Kidney (tissue), 14 donors: ENCODE data around the gene SPEF1. TPM values are rescaled to one million over a fixed set of nuclear protein-coding genes. Genes with fewer than 3 reads are reported as not detected.

Experiments used
- DNase-seq, 5 donors: peaks; one replicate each; pipeline ENCODE4 v3.0.0-alpha.2; 2013 to 2020
- FAIRE-seq: peaks from 2 replicates; lab custom pipeline; 2012; peaks lifted over from hg19 to GRCh38; lab: Jason Lieb, UNC
- H3K27ac ChIP-seq, 2 donors: one replicate each; pipeline ENCODE4 v1.7.0; 2013; ENCODE audit warnings: low read depth in 2 of 2, low read length in 2 of 2, inconsistent platforms in 1 of 2
- H3K27me3 ChIP-seq: one replicate; pipeline ENCODE4 v1.7.1; 2013; ENCODE audit warnings: low read length, inconsistent platforms; ENCODE audit not compliant: control insufficient read depth, insufficient read depth
- H3K36me3 ChIP-seq, 3 donors: one replicate each; pipeline versions ENCODE4 v1.7.0 to v1.7.1; 2013; ENCODE audit warnings: low read length in 3 of 3, control low read depth in 1 of 3, inconsistent platforms in 1 of 3; ENCODE audit not compliant: insufficient read depth in 3 of 3, control insufficient read depth in 2 of 3
- H3K4me1 ChIP-seq, 3 donors: one replicate each; pipeline versions ENCODE4 v1.7.0 to v1.7.1; 2013; ENCODE audit warnings: low read length in 3 of 3, inconsistent platforms in 1 of 3, low read depth in 1 of 3; ENCODE audit not compliant: control insufficient read depth in 2 of 3, insufficient read depth in 2 of 3
- H3K4me3 ChIP-seq, 3 donors: one replicate each; pipeline versions ENCODE4 v1.7.0 to v1.8.1; 2013; ENCODE audit warnings: low read length in 3 of 3, control low read depth in 1 of 3, inconsistent platforms in 1 of 3
- H3K9ac ChIP-seq, 3 donors: one replicate each; pipeline versions ENCODE4 v1.7.0 to v1.7.1; 2013; ENCODE audit warnings: low read length in 3 of 3, control low read depth in 1 of 3, inconsistent platforms in 1 of 3
- H3K9me3 ChIP-seq, 3 donors: one replicate each; pipeline versions ENCODE4 v1.7.0 to v1.7.1; 2013; ENCODE audit warnings: low read length in 3 of 3, control low read depth in 1 of 3, inconsistent platforms in 1 of 3; ENCODE audit not compliant: control insufficient read depth in 2 of 3, insufficient read depth in 1 of 3
- CTCF ChIP-seq: IDR thresholded peaks from 3 replicates; pipeline ENCODE4 v1.5.1; 2012; ENCODE audit warnings: mild to moderate bottlenecking, moderate library complexity, borderline replicate concordance; ENCODE audit not compliant: insufficient read depth; ENCODE audit errors: extremely low read depth
- intact Hi-C: fragments of 100-400 bp; cut with DNase I; formaldehyde crosslinking; loops from one replicate; pipeline ENCODE4 v1.11.1; 2022
- polyA plus RNA-seq: library from polyadenylated mRNA; stranded (reverse); fragments of 350-450 nt; fragmentation: Illumina TruSeq; extraction: RNeasy Lipid Tissue Mini Kit (QIAGEN cat#74804); gene quantifications from one replicate; pipeline ENCODE4 v1.2.3, GENCODE V29; 2014; ENCODE audit warnings: low read depth, low replicate concordance; ENCODE audit not compliant: insufficient read depth
- total RNA-seq: library from RNA; stranded (reverse); fragmentation: NEBNext Ultra II Directional; extraction: Animal tissue kit (Norgen Biotek cat#: 25700); gene quantifications from one replicate; pipeline ENCODE4 v1.2.1, GENCODE V29; 2021
- donor health status: control.
- donor health status: control.
- donor health status: control.
- donor health status: control.
- donor health status: control.
- donor health status: DM: yes; HTN: yes; CAD: no.
- donor health status: Normal renal cell carcinoma (clear cell type).

The SPEF1 gene
- total and polyA plus RNA-seq, 2 donors from 2014 or later, result 3.4 to 3.8 TPM

DNA sequence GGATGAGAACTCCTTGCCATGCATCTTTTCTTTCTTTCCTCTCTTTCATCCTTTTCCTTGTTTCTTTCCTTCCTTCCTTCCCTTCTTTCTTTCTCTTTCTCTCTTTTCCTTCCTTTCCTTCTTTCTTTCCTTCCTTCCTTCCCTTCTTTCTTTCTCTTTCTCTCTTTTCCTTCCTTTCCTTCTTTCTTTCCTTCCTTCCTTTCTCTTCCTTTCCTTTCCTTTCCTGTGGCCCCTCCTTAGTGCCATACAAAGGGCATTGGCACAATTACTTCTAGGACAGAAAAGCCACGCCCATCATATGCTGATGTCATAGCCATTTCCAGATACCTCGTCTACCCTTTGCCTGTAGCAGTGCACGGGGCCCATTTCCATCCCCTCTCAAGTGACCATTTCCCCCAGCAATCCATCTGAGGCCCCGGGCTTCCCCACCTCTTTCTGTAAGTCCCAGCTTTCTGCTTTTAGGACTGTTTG is 7.5 kb upstream of the SPEF1 start:
- FAIRE-seq (no peak), DNase-seq (peak in 1 of 5 donors; percentile 16)
- no peak overlapping the region for H3K27ac ChIP-seq
- H3K9ac ChIP-seq, result no peak overlapping the region
- intact Hi-C loops, result no loop called here
- no peaks in the 10 kb centered on the region for H3K9me3 ChIP-seq
- no peak for TF ChIP-seq CTCF
- H3K27me3 ChIP-seq, result no peaks in the 10 kb centered on the region
- no peak overlapping the region for H3K4me3 ChIP-seq
- H3K36me3 ChIP-seq, result no peaks in the 10 kb centered on the region
- H3K4me1 ChIP-seq, result peaks cover 0 to 18% (median 12%) of the 10 kb centered on the region in 3 donors

GRCh38 chr20:3787324-3788014 is 6.2 kb upstream of the SPEF1 start:
- TF ChIP-seq CTCF, result no peak
- Histone ChIP-seq H3K27ac (no peak overlapping the region), H3K27me3 (no peaks in the 10 kb centered on the region), H3K9ac (peak overlapping the region in 1 of 3 donors; percentile 27), H3K4me1 (peaks cover 0 to 18% (median 12%) of the 10 kb centered on the region in 3 donors), H3K4me3 (peak overlapping the region; percentile 47 to 56 (median 53)), H3K9me3 (no peaks in the 10 kb centered on the region), H3K36me3 (no peaks in the 10 kb centered on the region)
- FAIRE-seq, result no peak
- peak in 1 of 5 donors; percentile 28 for DNase-seq
- intact Hi-C loops, result no loop called here

DNA sequence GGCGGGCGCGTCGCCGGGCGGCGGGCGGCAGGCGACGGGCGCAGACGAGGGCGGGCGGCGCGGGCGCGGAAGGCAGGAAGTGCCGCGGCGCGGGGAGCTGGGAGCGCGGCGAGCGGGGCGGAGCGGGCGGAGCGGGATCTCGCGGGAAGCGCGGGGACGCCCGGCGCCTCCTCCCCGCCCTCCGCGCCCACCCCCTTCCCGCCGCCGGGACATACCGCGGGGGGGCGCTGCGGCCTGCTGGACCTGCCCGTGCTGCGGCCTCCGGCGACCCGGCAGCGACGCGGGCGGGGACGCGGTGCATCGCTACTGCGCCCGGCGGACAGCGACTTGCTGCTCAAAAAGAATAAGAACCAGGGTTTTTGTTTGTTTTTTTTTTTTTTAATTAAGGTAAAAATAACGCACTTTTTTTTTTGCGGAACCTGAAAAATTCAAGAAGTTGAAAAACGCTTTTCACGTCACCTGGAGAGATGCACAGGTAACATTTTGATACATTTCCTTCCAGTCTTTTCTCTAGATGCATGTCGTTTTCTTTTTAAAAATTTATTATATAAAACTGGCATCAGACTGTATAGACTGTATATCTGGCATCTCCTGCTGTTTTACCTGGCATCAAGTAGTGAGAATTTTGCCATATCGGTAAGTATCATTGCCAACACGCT is 5.5 kb upstream of the SPEF1 start, which contains the start of gene CENPB:
CENPB (minus strand) TSS at position 76 of the 659 bp plus-strand sequence. CDS start 257 bp downstream, outside the sequence.
- peak within 1 kb of the TSS; percentile 52 to 63 (median 55) for H3K9ac ChIP-seq
- H3K27ac ChIP-seq, result peak within 1 kb of the TSS; percentile 76 to 77
- DNase-seq, result peak; percentile 90 to 96 (median 93)
- peak; percentile 88 for TF ChIP-seq CTCF
- intact Hi-C loops, result no loop called here
- peaks cover 0 to 18% (median 12%) of the 10 kb centered on the region in 3 donors for H3K4me1 ChIP-seq
- H3K9me3 ChIP-seq, result no peaks in the 10 kb centered on the region
- FAIRE-seq, result no peak
- H3K36me3 ChIP-seq, result no peaks in the 10 kb centered on the region
- H3K27me3 ChIP-seq, result no peaks in the 10 kb centered on the region
- peak within 1 kb of the TSS; percentile 69 to 75 (median 74) for H3K4me3 ChIP-seq
